Measurements from ENCODE around the gene TDRD9. TPM values are rescaled to one million over a fixed set of nuclear protein-coding genes. Genes with fewer than 3 reads are reported as not detected.

TDRD9 gene
- total and polyA plus RNA-seq, 2 experiments from 2014 or later, result not detected

GRCh38 chr14:103890821-103891666, 37.2 kb upstream of the TDRD9 start:
- H3K4me3 ChIP-seq, result no peak overlapping the region
- DNase-seq, result no peak
- TF ChIP-seq EZH2phosphoT487 (IDR thresholded peaks at IDR 0.05; ENCODE audit: insufficient read depth, low read depth) (no peak), EZH2 (IDR thresholded peaks at IDR 0.05; ENCODE audit: insufficient read depth, poor library complexity, severe bottlenecking) (no peak)
- H3K9ac ChIP-seq, result no peak overlapping the region
- 74 to 75% methylated on average over 18 of the region's 18 CpGs for WGBS, 2 experiments (ENCODE audit: low coverage in 1 of 2, low lambda C conversion rate in 2 of 2, missing lambda C conversion rate in 2 of 2)
- no peaks in the 10 kb centered on the region for H3K4me1 ChIP-seq (ENCODE audit: insufficient read depth)
- no peaks in the 10 kb centered on the region for H4K20me1 ChIP-seq (ENCODE audit: insufficient read depth)
- no peaks in the 10 kb centered on the region for H3K27me3 ChIP-seq (replicated peaks; ENCODE audit: insufficient read depth)
- H2AFZ ChIP-seq, result no peak overlapping the region
- in situ Hi-C loops (cut with MboI), result no loop called here
- H3K36me3 ChIP-seq (ENCODE audit: low read depth), result no peaks in the 10 kb centered on the region
- H3K79me2 ChIP-seq (ENCODE audit: insufficient read depth), result no peaks in the 10 kb centered on the region
- H3K4me2 ChIP-seq (ENCODE audit: unreplicated experiment), result no peak overlapping the region
- no peaks in the 10 kb centered on the region for H3F3A ChIP-seq (ENCODE audit: insufficient read depth)
- H3K27ac ChIP-seq, result no peak overlapping the region
- no peaks in the 10 kb centered on the region for H3K9me3 ChIP-seq (ENCODE audit: low read depth)
- no peaks in the 10 kb centered on the region for H3K9me2 ChIP-seq (ENCODE audit: insufficient read depth)

GRCh38 chr14:103891667-103892215, 36.5 kb upstream of the TDRD9 start:
- no peaks in the 10 kb centered on the region for H3F3A ChIP-seq (ENCODE audit: insufficient read depth)
- H3K9me2 ChIP-seq (ENCODE audit: insufficient read depth), result no peaks in the 10 kb centered on the region
- H3K4me1 ChIP-seq (ENCODE audit: insufficient read depth), result no peaks in the 10 kb centered on the region
- H3K27ac ChIP-seq, result no peak overlapping the region
- no peaks in the 10 kb centered on the region for H3K79me2 ChIP-seq (ENCODE audit: insufficient read depth)
- no peak overlapping the region for H2AFZ ChIP-seq
- no peak for DNase-seq
- H3K9ac ChIP-seq, result no peak overlapping the region
- H3K36me3 ChIP-seq (ENCODE audit: low read depth), result no peaks in the 10 kb centered on the region
- TF ChIP-seq EZH2 (IDR thresholded peaks at IDR 0.05; ENCODE audit: insufficient read depth, poor library complexity, severe bottlenecking) (no peak), EZH2phosphoT487 (IDR thresholded peaks at IDR 0.05; ENCODE audit: insufficient read depth, low read depth) (no peak)
- no peaks in the 10 kb centered on the region for H3K27me3 ChIP-seq (replicated peaks; ENCODE audit: insufficient read depth)
- no peak overlapping the region for H3K4me3 ChIP-seq
- H3K4me2 ChIP-seq (ENCODE audit: unreplicated experiment), result no peak overlapping the region
- no peaks in the 10 kb centered on the region for H3K9me3 ChIP-seq (ENCODE audit: low read depth)
- 89 to 93% methylated on average over 15 of the region's 15 CpGs for WGBS, 2 experiments (ENCODE audit: low coverage in 1 of 2, low lambda C conversion rate in 2 of 2, missing lambda C conversion rate in 2 of 2)
- H4K20me1 ChIP-seq (ENCODE audit: insufficient read depth), result no peaks in the 10 kb centered on the region
- in situ Hi-C loops (cut with MboI), result no loop called here

GRCh38 chr14:103892247-103892646, 36.0 kb upstream of the TDRD9 start:
- H3K27ac ChIP-seq, result no peak overlapping the region
- WGBS, 2 experiments (ENCODE audit: low coverage in 1 of 2, low lambda C conversion rate in 2 of 2, missing lambda C conversion rate in 2 of 2), result 82 to 85% methylated on average over 8 of the region's 8 CpGs
- in situ Hi-C loops (cut with MboI), result no loop called here

GRCh38 chr14:103894034-103894722, 34.1 kb upstream of the TDRD9 start:
- Histone ChIP-seq H4K20me1 (ENCODE audit: insufficient read depth) (no peaks in the 10 kb centered on the region), H3F3A (ENCODE audit: insufficient read depth) (no peaks in the 10 kb centered on the region), H3K9me2 (ENCODE audit: insufficient read depth) (no peaks in the 10 kb centered on the region)

More at GRCh38 chr14:103892247-103892646, 36.0 kb upstream of the TDRD9 start:
- Histone ChIP-seq H3K4me1 (ENCODE audit: insufficient read depth) (no peaks in the 10 kb centered on the region), H3K9me2 (ENCODE audit: insufficient read depth) (no peaks in the 10 kb centered on the region), H3K9ac (no peak overlapping the region), H3K27me3 (replicated peaks; ENCODE audit: insufficient read depth) (no peaks in the 10 kb centered on the region), H3K4me3 (no peak overlapping the region), H3K9me3 (ENCODE audit: low read depth) (no peaks in the 10 kb centered on the region), H4K20me1 (ENCODE audit: insufficient read depth) (no peaks in the 10 kb centered on the region), H3K4me2 (ENCODE audit: unreplicated experiment) (no peak overlapping the region), H3F3A (ENCODE audit: insufficient read depth) (no peaks in the 10 kb centered on the region), H3K36me3 (ENCODE audit: low read depth) (no peaks in the 10 kb centered on the region), H3K79me2 (ENCODE audit: insufficient read depth) (no peaks in the 10 kb centered on the region), H2AFZ (no peak overlapping the region)
- no peak for TF ChIP-seq EZH2 (IDR thresholded peaks at IDR 0.05; ENCODE audit: insufficient read depth, poor library complexity, severe bottlenecking)
- no peak for TF ChIP-seq EZH2phosphoT487 (IDR thresholded peaks at IDR 0.05; ENCODE audit: insufficient read depth, low read depth)
- DNase-seq, result no peak

More at GRCh38 chr14:103894034-103894722, 34.1 kb upstream of the TDRD9 start:
- no peak overlapping the region for H3K27ac ChIP-seq
- no peaks in the 10 kb centered on the region for H3K9me3 ChIP-seq (ENCODE audit: low read depth)
- no peaks in the 10 kb centered on the region for H3K4me1 ChIP-seq (ENCODE audit: insufficient read depth)
- no peak overlapping the region for H3K9ac ChIP-seq
- in situ Hi-C loops (cut with MboI), result no loop called here
- H3K4me2 ChIP-seq (ENCODE audit: unreplicated experiment), result no peak overlapping the region
- H3K36me3 ChIP-seq (ENCODE audit: low read depth), result no peaks in the 10 kb centered on the region
- no peaks in the 10 kb centered on the region for H3K79me2 ChIP-seq (ENCODE audit: insufficient read depth)
- no peaks in the 10 kb centered on the region for H3K27me3 ChIP-seq (replicated peaks; ENCODE audit: insufficient read depth)
- H3K4me3 ChIP-seq, result no peak overlapping the region
- no peak for TF ChIP-seq EZH2phosphoT487 (IDR thresholded peaks at IDR 0.05; ENCODE audit: insufficient read depth, low read depth)
- no peak for TF ChIP-seq EZH2 (IDR thresholded peaks at IDR 0.05; ENCODE audit: insufficient read depth, poor library complexity, severe bottlenecking)
- no peak overlapping the region for H2AFZ ChIP-seq
- 69 to 73% methylated on average over 17 to 26 of the region's 26 CpGs for WGBS, 2 experiments (ENCODE audit: low coverage in 1 of 2, low lambda C conversion rate in 2 of 2, missing lambda C conversion rate in 2 of 2)
- no peak for DNase-seq
